ENCODE measurements around the gene TBKBP1.

TBKBP1 gene

DNA sequence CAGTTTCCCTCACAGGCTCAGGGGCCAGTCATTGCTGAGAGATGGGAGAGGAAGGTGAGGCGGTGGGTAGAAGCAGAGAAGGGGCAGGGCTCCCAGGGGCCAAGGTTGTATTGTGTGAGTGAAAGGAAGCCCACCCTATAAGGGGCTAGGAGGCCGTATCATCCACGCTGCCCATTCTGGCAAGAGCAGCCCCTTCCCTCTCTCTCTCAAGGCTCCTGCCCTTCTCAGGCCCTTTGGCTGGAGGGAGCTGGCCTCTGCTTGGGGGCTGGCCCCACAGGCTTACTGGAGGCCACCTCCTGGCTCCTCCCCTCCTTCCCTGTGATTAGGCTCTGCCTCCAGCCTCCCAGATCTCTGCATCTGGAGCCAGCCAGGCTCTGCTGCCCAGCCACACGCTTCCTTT, 7.6 kb downstream of the TBKBP1 start (continued):
- TF ChIP-seq GLIS1 (tag by site-specific recombination; IDR thresholded peaks at IDR 0.05) (peak; percentile 24; the same call in 1 of the 2 replicates), GLIS2 (tag by site-specific recombination; IDR thresholded peaks at IDR 0.05) (peak; percentile 53)

DNA sequence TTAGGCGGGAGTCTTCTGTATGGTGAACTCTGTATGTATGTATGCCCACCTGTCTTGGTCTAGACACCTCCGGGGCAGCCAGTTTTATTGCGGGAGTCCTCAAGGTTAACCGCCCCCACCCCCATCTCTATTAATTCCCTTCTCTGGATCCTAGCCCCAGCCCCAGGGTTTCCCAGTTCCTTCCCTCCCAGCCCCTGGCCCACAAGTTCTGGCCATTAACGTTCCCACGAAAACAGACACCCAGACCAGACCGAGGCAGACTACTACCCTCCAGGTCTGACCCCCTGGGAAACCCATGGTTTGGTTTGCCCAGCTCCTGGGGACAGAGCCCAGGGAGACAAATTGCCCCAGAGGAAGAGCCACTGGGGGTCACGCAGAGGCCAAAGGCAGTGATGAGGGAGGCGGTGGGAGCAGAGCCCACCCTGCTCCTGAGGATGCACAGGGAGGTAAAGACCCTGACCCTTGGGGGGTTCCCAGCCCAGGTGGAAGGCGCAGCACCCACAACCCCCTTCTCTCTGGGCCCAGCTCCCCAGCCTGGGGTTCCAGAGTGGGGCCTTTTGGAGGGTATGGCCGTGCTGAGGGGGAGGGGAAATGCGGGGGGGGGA, 8.5 kb downstream of the TBKBP1 start:
- Histone ChIP-seq H3K27ac (ENCODE audit: extremely low read depth, low read depth, low read length) (no peak overlapping the region), H3K4me1 (ENCODE audit: control insufficient read depth, insufficient read depth, low read length) (no peaks in the 10 kb centered on the region), H3K9me3 (ENCODE audit: control insufficient read depth, insufficient read depth, low read depth, low read length) (no peaks in the 10 kb centered on the region), H3K36me3 (ENCODE audit: control insufficient read depth in 2 of 2, insufficient read depth in 1 of 2, low read length in 2 of 2) (peaks cover 3 to 42% of the 10 kb centered on the region in 2 experiments; a peak in 2 of 3 replicates), H3K4me3 (ENCODE audit: low read depth, low read length) (no peak overlapping the region)
- ChIA-PET POLR2A (no interaction called here), CTCF (interaction anchor here (0.9 to 5.9 kb wide), 3 partner anchors 16 to 99 kb away, joined by 3 to 58 read pairs (median 3); no protein-coding TSS in a partner anchor)
- TF ChIP-seq GLIS1 (tag by site-specific recombination; IDR thresholded peaks at IDR 0.05) (peak; percentile 22; the same call in 1 of the 2 replicates), GLIS2 (tag by site-specific recombination; IDR thresholded peaks at IDR 0.05) (0 out of 2 replicates have a peak, but pooled peaks have one; percentile 32)
- TF ChIP-seq, protein P1, sequence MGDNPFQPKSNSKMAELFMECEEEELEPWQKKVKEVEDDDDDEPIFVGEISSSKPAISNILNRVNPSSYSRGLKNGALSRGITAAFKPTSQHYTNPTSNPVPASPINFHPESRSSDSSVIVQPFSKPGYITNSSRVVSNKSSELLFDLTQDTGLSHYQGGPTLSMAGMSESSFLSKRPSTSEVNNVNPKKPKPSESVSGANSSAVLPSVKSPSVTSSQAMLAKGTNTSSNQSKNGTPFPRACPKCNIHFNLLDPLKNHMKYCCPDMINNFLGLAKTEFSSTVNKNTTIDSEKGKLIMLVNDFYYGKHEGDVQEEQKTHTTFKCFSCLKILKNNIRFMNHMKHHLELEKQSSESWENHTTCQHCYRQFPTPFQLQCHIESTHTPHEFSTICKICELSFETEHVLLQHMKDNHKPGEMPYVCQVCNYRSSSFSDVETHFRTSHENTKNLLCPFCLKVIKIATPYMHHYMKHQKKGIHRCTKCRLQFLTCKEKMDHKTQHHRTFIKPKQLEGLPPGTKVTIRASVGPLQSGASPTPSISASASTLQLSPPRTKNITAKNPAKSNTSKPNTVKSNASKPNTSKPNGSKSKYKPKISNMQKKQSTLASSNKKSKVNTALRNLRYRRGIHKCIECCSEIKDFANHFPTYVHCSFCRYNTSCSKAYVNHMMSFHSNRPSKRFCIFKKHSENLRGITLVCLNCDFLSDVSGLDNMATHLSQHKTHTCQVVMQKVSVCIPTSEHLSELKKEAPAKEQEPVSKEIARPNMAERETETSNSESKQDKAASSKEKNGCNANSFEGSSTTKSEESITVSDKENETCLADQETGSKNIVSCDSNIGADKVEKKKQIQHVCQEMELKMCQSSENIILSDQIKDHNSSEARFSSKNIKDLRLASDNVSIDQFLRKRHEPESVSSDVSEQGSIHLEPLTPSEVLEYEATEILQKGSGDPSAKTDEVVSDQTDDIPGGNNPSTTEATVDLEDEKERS (tag by site-specific recombination; IDR thresholded peaks at IDR 0.05): no peak

DNA sequence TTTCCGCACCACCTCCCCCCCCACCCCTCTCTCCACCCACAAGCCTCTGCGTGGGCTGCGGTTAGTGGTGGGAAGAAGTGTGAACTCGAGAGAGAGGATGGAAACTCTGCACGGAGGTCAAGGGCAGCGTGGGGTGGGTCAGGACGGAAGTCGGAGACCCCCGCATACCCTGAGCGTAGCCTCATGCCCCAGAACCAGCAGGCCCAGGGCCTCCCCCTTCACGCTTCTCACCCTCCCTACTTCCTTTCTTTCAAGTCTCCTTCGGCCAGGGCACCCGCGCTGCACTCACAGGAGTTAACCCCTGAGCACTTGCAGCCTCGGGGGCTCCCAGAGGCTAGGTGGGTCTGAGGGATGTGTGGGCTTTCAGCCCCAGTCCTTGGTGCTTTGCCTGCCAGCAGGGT, 9.2 kb downstream of the TBKBP1 start:
- peak; percentile 25; the same call in 1 of the 2 replicates for TF ChIP-seq ZFHX2 (tag by site-specific recombination; conservative IDR thresholded peaks at IDR 0.05)
- no peak for TF ChIP-seq ZFP69B (tag by site-specific recombination; IDR thresholded peaks at IDR 0.05)
- TF ChIP-seq SCRT1 (tag by site-specific recombination; IDR thresholded peaks at IDR 0.05; ENCODE audit: borderline replicate concordance): no peak
- H3K36me3 ChIP-seq (ENCODE audit: control insufficient read depth in 2 of 2, insufficient read depth in 1 of 2, low read length in 2 of 2): peaks cover 0 to 39% of the 10 kb centered on the region in 2 experiments; a peak in 2 of 3 replicates
- H3K9me3 ChIP-seq (ENCODE audit: control insufficient read depth, insufficient read depth, low read depth, low read length): no peaks in the 10 kb centered on the region
- H3K27ac ChIP-seq (ENCODE audit: extremely low read depth, low read depth, low read length): no peak overlapping the region
- H3K4me3 ChIP-seq (ENCODE audit: low read depth, low read length): no peak overlapping the region
- POLR2A ChIA-PET: no interaction called here
- H3K4me1 ChIP-seq (ENCODE audit: control insufficient read depth, insufficient read depth, low read length): no peaks in the 10 kb centered on the region
- CTCF ChIA-PET: no interaction called here

DNA sequence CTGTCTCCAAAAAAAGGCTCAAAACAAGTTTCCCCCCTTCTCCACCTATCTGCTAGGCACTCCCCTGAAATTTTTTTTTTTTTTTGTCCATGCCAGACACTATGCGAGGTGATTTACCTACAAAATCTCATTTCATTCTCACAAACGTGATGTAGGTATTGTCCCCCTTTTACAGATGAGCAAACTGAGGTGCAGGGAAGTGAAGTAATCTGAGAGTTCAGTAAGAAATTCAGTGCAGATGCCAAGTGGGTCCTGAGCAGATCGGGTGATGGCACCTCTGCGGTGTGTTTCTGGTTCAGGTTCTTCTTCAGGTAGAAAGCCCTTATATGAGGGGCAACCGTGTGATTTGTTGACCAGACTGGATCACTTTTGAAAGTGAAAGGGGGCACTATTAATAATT, 9.7 kb downstream of the TBKBP1 start:
- H3K36me3 ChIP-seq (ENCODE audit: control insufficient read depth in 2 of 2, insufficient read depth in 1 of 2, low read length in 2 of 2): peaks cover 0 to 34% of the 10 kb centered on the region in 2 experiments; a peak in 2 of 3 replicates
- H3K4me3 ChIP-seq (ENCODE audit: low read depth, low read length): no peak overlapping the region
- no peaks in the 10 kb centered on the region for H3K4me1 ChIP-seq (ENCODE audit: control insufficient read depth, insufficient read depth, low read length)
- ChIA-PET CTCF (no interaction called here), POLR2A (interaction anchor here (1.3 kb wide), 1 partner anchor 37 kb away, joined by 3 read pairs; no protein-coding TSS in a partner anchor)
- TF ChIP-seq GLI2 (tag by site-specific recombination; IDR thresholded peaks at IDR 0.05; ENCODE audit: borderline replicate concordance, low read depth) (no peak), ZNF654 (tag by site-specific recombination; IDR thresholded peaks at IDR 0.05; ENCODE audit: low read depth) (no peak), MZF1 (tag by site-specific recombination; IDR thresholded peaks at IDR 0.05; ENCODE audit: borderline replicate concordance) (no peak), ZNF558 (tag by site-specific recombination; IDR thresholded peaks at IDR 0.05) (no peak), YY1 (tag by site-specific recombination; IDR thresholded peaks at IDR 0.05) (no peak), MYNN (tag by site-specific recombination; IDR thresholded peaks at IDR 0.05; ENCODE audit: borderline replicate concordance) (no peak), BCL11B (tag by site-specific recombination; IDR thresholded peaks at IDR 0.05; ENCODE audit: low read depth) (no peak), ZNF292 (tag by site-specific recombination; IDR thresholded peaks at IDR 0.05; ENCODE audit: borderline replicate concordance, low read depth) (no peak)
- TF ChIP-seq, protein P2, sequence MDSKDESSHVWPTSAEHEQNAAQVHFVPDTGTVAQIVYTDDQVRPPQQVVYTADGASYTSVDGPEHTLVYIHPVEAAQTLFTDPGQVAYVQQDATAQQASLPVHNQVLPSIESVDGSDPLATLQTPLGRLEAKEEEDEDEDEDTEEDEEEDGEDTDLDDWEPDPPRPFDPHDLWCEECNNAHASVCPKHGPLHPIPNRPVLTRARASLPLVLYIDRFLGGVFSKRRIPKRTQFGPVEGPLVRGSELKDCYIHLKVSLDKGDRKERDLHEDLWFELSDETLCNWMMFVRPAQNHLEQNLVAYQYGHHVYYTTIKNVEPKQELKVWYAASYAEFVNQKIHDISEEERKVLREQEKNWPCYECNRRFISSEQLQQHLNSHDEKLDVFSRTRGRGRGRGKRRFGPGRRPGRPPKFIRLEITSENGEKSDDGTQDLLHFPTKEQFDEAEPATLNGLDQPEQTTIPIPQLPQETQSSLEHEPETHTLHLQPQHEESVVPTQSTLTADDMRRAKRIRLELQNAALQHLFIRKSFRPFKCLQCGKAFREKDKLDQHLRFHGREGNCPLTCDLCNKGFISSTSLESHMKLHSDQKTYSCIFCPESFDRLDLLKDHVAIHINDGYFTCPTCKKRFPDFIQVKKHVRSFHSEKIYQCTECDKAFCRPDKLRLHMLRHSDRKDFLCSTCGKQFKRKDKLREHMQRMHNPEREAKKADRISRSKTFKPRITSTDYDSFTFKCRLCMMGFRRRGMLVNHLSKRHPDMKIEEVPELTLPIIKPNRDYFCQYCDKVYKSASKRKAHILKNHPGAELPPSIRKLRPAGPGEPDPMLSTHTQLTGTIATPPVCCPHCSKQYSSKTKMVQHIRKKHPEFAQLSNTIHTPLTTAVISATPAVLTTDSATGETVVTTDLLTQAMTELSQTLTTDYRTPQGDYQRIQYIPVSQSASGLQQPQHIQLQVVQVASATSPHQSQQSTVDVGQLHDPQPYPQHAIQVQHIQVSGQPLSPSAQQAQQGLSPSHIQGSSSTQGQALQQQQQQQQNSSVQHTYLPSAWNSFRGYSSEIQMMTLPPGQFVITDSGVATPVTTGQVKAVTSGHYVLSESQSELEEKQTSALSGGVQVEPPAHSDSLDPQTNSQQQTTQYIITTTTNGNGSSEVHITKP (tag by site-specific recombination; IDR thresholded peaks at IDR 0.05): no peak
- H3K27ac ChIP-seq (ENCODE audit: extremely low read depth, low read depth, low read length): no peak overlapping the region
- H3K9me3 ChIP-seq (ENCODE audit: control insufficient read depth, insufficient read depth, low read depth, low read length): no peaks in the 10 kb centered on the region
